HepG2 (cell line): ENCODE data around the gene FAM171A2. TPM values are rescaled to one million over a fixed set of nuclear protein-coding genes. Genes with fewer than 3 reads are reported as not detected.

ENCODE experiments used
- ASH2L ChIP-seq: fragments of 300-600, 200-600 bp; sonication (generic); IDR thresholded peaks from 2 replicates; pipeline ENCODE4 v1.7.0; 2017; ENCODE audit warnings: low read depth, mild to moderate bottlenecking, moderate library complexity, mixed read lengths, low read length; ENCODE audit not compliant: insufficient read length
- DDIT3 ChIP-seq: sonication (generic); formaldehyde crosslinking; IDR thresholded peaks from 2 replicates; pipeline ENCODE4 v1.4.0; 2020; ENCODE audit warnings: mild to moderate bottlenecking, missing genetic modification reagents
- GLMP ChIP-seq: sonication (generic); formaldehyde crosslinking; IDR thresholded peaks from 2 replicates; pipeline ENCODE4 v1.9.0; 2021; ENCODE audit warnings: missing genetic modification reagents, mild to moderate bottlenecking, borderline replicate concordance
- HDAC6 ChIP-seq: fragments of 200-600 bp; sonication (generic); IDR thresholded peaks from 2 replicates; pipeline ENCODE4 v1.7.0; 2017; ENCODE audit warnings: mild to moderate bottlenecking, antibody characterized with exemption, low read length, low read depth
- HNF4G ChIP-seq, 2 experiments: sonication (generic) in 1 of 2; formaldehyde crosslinking in 1 of 2; IDR thresholded peaks; 2 replicates each; pipeline versions ENCODE4 v1.4.0 to v1.6.1; 2011 to 2020; ENCODE audit warnings: borderline replicate concordance in 2 of 2, low read depth in 2 of 2, mild to moderate bottlenecking in 2 of 2, low read length in 1 of 2, missing genetic modification reagents in 1 of 2, moderate library complexity in 1 of 2
- MTA1 ChIP-seq: sonication (generic); formaldehyde crosslinking; IDR thresholded peaks from 2 replicates; pipeline ENCODE4 v1.4.0; 2020; ENCODE audit warnings: missing genetic modification reagents, mild to moderate bottlenecking, borderline replicate concordance
- NFE2L2 ChIP-seq: fragments of 150-350 bp; IDR thresholded peaks from 2 replicates; pipeline ENCODE4 v1.6.1; 2014; ENCODE audit warnings: low read length
- SP2 ChIP-seq: sonication (generic); formaldehyde crosslinking; IDR thresholded peaks from 2 replicates; pipeline ENCODE4 v1.5.1; 2020; ENCODE audit warnings: mild to moderate bottlenecking, missing genetic modification reagents
- THRA ChIP-seq: sonication (generic); formaldehyde crosslinking; IDR thresholded peaks from 2 replicates; pipeline ENCODE4 v1.4.0; 2020; ENCODE audit warnings: missing genetic modification reagents, borderline replicate concordance
- TSC22D2 ChIP-seq: sonication (generic); formaldehyde crosslinking; IDR thresholded peaks from 2 replicates; pipeline ENCODE4 v1.5.1; 2020; ENCODE audit warnings: missing genetic modification reagents, mild to moderate bottlenecking, borderline replicate concordance
- ZHX2 ChIP-seq, 2 experiments: sonication (generic) in 1 of 2; formaldehyde crosslinking in 1 of 2; IDR thresholded peaks; 2 replicates each; pipeline versions ENCODE4 v1.6.1 to v1.9.0; 2014 to 2022; ENCODE audit warnings: antibody characterized with exemption in 1 of 2, borderline replicate concordance in 1 of 2, inconsistent platforms in 1 of 2, low read depth in 1 of 2, missing genetic modification reagents in 1 of 2
- ZNF280B ChIP-seq: sonication (generic); formaldehyde crosslinking; IDR thresholded peaks from 2 replicates; pipeline ENCODE4 v1.5.0; 2020; ENCODE audit warnings: missing genetic modification reagents, mild to moderate bottlenecking, borderline replicate concordance
- ZNF343 ChIP-seq: sonication (generic); formaldehyde crosslinking; IDR thresholded peaks from 2 replicates; pipeline ENCODE4 v1.4.0; 2020; ENCODE audit warnings: mild to moderate bottlenecking, missing genetic modification reagents
- polyA plus RNA-seq, 8 experiments: library from polyadenylated mRNA; depleted of rRNA in 3 of 8; stranded (reverse) in 7 of 8; unstranded in 1 of 8; fragments of >200 nt; fragmentation: Illumina TruSeq in 4 of 8; extraction: Trizol in 4 of 8; gene quantifications; 2 replicates each; pipeline versions ENCODE4 v1.2.1 to v1.2.3, GENCODE V29; 2011 to 2016; ENCODE audit warnings: low read depth in 4 of 8, missing spikeins in 1 of 8, mixed read lengths in 1 of 8; ENCODE audit not compliant: insufficient read depth in 1 of 8
- total RNA-seq, 5 experiments: library from RNA; depleted of rRNA; stranded (reverse); fragments of >200 nt; fragmentation: Illumina TruSeq; extraction: Trizol; gene quantifications; 2 replicates each; pipeline ENCODE4 v1.2.3, GENCODE V29; 2016; ENCODE audit warnings: low read depth in 1 of 5

The FAM171A2 gene
- total and polyA plus RNA-seq, 2 of the 13 experiments (the other 11 are each of a cell fraction or from before 2014, with no cell fraction given), result 1.8 to 3.6 TPM

GRCh38 chr17:44354582-44355561 is 8.8 kb downstream of the FAM171A2 start (continued):
- no peak for TF ChIP-seq ZNF280B (CRISPR knock-in tag)
- TF ChIP-seq SP2, result no peak
- no peak for TF ChIP-seq MTA1 (CRISPR knock-in tag)
- TF ChIP-seq NFE2L2, result no peak
- no peak for TF ChIP-seq GLMP (CRISPR knock-in tag)
- TF ChIP-seq ZHX2 (IDR thresholded peaks at IDR 0.05; ENCODE audit: low read depth), result peak; percentile 68; the same call in 1 of the 2 replicates
- no peak for TF ChIP-seq ZHX2 (CRISPR knock-in tag; IDR thresholded peaks at IDR 0.05; ENCODE audit: borderline replicate concordance)
- no peak for TF ChIP-seq HNF4G (IDR thresholded peaks at IDR 0.05; ENCODE audit: borderline replicate concordance, low read depth, low read length)
- no peak for TF ChIP-seq HNF4G (CRISPR knock-in tag; IDR thresholded peaks at IDR 0.05; ENCODE audit: borderline replicate concordance, low read depth)
- no peak for TF ChIP-seq DDIT3 (CRISPR knock-in tag)
- TF ChIP-seq HDAC6, result no peak
- TF ChIP-seq ZNF343 (CRISPR knock-in tag), result no peak
- TF ChIP-seq ASH2L, result no peak
- TF ChIP-seq TSC22D2 (CRISPR knock-in tag), result no peak
- peak; percentile 36; the same call in 1 of the 2 replicates for TF ChIP-seq THRA
